Activated CD4-positive, CD25-positive, alpha-beta regulatory T cell treated with anti-CD3 and anti-CD28 coated beads, Interleukin-2, amount 50 U/mL, for 16 hours (primary cell): ENCODE results near the gene WDFY4.

ENCODE experiments used
- DNase-seq: peaks from one replicate; pipeline ENCODE4 v3.0.0-alpha.2; 2020; ENCODE audit warnings: low read depth, low spot score

Gene WDFY4

DNA sequence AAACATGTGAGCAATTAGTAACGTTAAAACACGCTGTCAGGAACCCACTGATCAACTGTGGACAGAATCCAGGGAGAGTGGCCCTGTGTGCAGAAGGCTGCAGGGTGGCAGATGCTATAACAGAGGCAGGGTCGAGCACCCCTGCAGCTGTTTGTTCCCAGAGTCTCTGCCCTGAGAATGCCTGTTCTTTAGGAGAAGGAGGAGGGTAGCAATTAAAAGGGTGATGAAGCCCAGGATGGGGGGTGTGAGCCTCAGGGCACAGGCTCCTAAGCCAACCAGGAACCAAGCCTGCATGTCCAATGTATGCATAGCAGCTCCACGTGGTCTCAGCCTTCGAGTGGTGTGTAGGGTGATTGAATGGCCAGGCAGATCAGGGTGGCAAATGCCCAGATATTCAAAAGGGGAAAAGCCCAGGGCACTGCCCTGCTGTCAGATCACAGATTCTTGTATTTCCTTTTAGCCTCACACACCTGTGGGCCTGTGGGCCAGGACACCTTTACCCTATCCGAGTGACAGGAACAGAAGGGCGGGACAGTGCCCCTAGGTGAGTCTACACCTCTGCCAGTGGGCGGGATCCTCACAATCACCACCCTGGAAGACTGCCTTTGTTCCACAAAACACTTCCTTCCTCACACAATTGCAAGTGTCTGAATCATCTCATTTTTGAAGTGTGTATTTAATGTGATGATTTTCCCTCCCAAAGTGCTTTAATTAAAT lies 7.3 kb downstream of the WDFY4 start:
- no peak for DNase-seq

DNA sequence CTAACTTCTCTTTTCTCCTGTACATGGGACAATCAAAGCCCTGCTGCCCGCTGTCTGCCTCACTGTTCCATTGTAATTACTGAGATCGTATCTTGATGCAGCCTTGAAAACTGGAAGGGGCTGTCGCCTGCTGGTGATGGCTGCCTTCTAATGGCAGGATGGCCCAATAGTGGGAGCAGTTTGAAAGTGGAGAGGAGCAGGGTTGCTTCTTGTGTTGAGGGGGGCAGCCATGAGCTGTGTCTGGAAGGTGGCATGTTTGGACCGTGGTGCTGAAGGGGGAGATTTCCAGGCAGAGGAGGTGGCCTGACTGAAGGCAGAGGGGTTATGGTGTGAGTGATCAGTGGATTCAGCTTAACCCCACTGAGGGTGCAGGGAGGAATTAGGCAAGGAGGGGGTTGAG lies 8.1 kb downstream of the WDFY4 start:
- no peak for DNase-seq

DNA sequence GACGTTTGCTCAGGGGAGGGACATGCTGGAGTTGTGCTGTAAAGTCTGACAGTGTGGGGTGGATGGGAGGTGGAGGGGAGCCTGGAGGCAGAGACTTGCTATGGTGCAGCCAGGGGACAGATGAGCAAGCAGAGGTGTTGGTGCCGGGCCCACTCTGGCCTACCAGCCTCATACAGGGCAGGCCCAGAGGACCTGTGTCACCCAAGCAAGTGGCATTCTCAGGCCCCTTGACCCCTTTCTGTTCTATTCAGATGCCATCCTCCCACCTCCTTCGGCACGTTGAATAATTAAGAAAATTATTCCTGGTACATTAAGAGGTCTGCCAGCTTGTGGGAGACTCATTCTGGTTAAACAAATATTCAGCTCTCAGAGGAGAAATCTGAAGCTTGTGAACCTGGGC lies 8.5 kb downstream of the WDFY4 start:
- DNase-seq, result no peak

DNA sequence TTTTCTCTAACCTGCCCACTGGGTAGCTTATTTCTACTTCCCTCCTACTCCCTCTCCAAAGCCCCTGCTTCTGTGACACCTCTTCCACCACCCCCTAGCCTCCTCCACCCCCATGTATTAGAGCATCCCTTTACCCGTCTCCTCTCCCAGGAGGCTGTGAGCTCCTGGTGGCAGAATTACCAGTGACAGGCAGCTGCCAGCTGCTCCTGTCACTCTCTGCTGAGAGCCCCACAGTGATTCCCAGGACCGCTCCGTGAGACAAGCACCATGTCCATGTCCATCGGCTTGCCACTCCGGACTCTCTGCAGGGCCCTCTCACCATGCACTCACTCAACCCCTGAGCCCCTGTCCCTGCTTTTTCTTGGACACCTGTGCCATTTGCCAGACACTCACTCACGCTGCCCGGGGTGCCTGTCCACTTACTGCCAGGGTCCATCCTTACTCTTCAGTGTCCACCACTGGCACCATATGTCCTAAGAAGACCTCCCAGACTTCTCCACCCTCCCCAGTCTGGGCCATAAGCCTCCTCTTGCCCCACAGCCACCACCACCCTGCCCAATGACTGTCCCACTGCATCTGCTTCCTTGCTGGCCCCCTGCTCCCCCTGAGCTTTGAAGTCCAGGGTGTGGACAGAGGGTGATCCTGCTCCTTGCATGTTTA lies 9.8 kb downstream of the WDFY4 start:
- DNase-seq, result no peak

DNA sequence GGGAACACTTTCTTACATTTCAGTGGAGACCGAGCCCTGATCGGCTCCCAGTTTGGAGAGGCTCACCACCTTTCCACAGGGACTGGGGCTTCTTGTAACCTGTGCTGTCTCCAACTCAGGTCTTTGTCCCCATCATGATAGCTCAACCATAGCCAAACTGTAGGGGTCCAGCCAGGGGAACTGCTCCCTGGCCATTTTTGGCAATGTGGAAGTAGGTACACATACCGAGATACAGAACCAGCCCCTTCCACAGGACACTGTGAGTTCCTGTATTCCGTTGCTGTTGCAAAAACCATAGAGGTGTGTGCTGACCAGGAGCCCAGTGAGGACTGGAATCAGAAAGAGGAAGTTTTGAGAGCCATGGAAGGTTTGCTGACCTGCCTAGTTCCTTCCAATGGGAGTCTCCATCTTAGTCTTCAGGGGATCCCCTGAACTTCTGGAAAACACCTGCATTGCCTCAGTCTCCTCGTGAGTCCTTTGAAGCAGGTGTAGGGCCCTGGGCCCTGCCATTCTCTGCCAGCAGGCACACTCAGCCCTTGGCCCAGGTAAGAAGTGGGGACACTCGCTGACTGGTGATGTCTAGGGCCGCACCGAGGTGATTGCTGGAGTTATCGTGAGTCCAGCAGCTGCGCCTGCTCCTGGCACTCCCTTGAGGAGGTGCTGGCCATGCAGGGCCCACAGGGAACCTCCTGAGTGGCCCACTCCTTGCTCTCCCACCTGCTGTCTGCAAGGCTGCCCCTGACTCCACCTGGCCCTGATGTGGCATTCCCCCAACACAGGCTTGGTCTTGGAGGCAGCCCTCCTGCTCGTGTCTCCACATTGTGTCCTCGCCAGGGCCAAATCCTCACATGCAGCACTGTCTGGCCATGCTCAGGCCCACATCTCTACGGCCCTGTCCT lies 11.2 kb downstream of the WDFY4 start:
- no peak for DNase-seq

DNA sequence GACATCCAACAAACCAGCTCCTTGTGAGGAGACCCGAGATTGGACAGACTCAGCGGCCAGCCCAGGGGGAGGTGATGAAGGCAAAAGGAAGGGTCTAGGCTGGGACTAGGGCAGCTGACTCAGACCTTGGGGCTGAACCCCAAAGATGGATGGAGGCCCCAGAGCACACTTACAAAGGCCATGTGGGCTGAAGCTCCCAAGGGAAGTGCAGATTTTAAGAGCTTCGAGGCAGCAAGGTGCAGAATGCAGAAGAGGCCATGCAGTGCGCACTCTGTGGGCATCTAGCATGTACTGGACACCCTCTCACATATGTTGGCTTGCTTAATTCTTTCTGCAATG lies 11.8 kb downstream of the WDFY4 start:
- no peak for DNase-seq

DNA sequence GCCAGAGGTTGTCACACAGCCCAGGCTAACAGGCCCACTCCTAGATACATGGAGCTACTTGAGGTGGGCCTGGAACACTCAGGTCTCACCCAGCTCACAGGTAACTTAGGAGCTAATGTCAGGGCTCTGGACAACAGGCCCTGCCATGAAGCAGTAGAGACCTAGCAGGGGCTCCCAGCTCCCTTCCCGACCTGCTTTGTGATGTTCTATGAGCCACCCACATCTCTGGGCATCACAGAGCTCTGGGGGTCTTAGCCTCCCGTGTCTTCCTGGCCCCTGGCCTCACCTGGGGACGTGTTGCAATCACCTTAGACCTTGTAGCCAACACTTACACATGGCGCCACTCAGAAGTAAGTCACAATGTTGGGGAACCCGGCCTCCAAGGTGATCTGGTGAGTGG lies 12.4 kb downstream of the WDFY4 start:
- DNase-seq, result no peak

DNA sequence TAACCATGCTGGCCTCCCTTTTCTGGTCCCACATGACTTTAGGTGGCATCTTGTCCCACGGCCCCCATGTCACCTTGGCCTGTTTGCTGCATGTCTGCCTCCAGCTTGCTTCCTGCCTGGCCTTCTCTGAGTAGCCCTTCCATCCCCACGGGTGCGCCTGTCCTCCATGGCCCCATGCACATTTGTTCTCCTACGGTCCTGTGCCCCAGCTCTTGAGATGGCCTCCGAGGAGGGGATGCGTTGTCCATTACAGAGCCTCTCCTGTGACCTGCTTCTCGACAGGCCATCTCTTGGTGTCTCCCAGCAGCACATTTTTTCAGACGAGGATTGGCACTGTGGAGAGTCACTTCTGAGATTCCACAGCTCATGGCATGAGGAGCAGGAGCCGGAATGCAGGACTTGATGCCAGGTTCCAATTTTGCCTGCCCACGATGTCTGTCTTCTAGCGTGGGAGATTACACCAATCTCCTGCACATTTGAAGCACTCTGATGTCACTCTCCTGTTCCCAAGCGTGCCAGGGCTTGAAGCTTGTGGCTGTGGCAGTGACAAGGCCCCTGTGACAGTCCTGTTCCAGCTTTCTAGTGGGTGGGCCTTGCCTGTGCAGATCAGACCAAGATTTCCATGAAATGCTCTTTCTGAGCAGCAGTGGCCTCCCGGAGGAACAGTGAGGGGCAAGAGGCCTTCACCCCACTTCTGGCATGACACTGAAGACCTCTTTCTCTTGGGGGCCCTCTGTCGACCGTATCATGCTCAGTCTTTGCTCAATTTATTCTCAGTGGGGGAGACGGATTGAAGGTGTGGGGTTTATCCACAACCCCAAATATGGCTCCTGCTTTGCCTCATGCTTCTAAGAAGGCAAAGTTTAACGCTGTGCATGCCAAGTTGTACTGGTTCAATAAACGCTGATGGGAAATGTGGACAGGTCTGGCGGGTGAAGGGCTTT lies 13.4 kb downstream of the WDFY4 start:
- DNase-seq, result no peak

DNA sequence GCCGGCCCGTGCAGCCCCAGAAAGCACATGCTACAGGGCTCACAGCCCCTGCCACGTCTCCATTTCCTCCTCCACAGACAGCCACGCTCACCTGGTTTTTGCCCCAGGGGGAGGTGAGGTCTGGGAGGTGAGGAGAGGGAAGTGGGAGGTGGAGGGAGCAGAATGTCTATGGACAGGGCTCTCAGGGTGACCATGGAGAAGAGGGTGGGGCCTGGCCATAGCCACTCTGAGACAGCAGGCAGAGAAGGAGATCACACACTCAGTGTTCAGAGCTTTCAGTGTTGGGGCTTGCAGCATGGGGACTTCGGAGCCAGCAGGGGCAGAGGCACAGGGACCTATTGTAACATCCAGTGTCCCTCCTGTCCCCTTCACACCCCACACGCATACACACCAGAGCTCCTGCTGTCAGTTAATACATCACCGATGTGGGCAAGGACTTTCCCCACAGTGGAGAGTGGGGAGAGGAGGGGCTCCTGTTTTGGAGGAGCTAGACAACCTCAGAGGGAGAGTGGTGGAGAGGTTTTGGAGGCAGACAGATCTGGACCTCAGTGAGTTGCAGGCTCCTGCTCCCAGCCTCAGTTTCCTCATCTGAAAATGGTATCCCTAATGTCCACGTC lies 14.4 kb downstream of the WDFY4 start:
- DNase-seq, result no peak

DNA sequence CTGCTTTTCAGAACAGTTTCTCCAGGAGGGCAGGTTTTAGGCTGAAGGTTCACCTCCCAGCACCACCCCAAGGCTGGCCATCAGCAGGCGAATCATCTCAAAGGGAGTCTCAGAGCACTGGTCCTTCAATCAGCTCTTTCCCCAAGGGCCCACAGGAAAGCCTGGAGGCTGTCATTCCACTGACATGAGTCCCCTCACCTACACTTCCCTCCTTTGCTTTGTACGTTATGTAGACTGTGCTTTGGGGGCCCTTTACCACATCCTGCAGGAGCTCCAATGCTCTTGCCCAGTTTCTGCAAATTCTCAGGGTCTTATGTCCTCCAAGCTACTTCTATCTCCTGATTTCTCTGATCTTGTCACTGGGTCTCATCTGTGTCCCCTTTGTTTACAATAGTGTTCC lies 15.4 kb downstream of the WDFY4 start:
- no peak for DNase-seq

DNA sequence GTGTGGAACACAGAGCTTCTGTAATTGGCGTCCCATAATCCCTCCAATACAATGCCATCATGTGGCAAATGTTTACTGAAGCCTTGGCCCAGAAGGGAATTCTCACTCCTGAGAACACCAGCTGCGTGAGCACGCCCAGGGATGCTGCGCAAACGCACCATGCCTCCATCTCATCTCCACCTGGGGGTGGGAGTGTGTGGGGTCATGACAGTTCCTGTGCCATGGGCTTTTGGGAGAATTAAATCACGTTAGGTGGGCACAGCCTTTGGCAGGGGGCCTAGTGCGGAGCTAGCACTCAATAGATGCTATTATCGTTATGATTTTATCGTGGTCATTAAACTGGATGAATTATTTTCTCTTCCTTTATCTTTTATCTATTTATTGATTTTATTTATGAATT lies 15.8 kb downstream of the WDFY4 start:
- DNase-seq, result no peak

DNA sequence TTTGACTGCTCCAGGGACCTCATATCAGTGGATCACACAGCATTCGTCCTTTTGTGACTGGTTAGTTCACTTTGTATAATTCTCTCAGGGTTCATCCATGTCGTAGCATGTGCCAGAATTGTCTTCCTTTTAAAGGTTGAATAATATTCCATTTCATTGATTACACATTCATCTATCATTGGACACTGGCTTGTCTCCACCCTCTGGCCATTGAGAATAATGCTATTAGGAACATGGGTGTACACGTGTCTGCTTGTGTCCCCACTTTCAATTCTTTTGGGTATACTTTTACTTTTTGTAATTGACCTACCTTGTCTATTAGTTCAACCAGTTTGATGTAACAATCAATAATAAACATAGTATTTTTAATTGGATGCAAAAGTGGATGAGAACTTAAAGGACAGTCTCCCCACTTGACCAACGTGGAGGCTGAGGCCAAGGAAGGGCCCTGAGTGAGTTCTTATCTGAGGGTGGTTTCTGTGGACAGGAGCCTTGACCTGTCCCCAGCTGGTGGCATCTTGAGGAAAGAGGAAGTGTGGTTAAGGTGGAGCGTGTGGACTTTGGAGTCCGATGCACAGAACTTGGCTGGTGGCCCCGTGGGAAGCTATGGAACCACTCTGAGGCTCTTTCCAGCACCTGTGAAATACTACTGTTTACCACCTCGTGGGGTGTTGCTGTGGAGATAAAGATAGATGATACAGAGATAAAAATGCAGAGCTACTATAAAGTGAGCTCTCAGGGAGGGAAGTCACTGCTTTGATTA lies 16.6 kb downstream of the WDFY4 start:
- no peak for DNase-seq

DNA sequence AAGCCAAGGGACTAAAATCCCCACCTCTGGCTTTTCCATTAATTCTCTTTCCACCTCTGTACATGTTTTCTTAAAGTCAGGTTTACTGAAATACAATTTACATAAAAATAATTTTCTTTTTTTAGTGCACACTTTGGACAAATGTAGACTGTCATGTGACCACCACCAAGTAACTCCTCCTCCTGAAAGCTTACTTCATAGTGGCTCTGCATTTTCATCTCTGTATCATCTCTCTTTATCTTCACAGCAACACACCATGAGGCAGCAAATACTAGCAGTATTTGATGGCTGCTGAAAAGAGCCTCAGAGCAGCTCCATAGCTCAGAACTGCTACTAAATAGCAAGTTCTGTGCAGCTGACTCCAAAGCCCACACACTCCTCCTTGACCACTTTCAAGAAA lies 17.3 kb downstream of the WDFY4 start:
- no peak for DNase-seq

DNA sequence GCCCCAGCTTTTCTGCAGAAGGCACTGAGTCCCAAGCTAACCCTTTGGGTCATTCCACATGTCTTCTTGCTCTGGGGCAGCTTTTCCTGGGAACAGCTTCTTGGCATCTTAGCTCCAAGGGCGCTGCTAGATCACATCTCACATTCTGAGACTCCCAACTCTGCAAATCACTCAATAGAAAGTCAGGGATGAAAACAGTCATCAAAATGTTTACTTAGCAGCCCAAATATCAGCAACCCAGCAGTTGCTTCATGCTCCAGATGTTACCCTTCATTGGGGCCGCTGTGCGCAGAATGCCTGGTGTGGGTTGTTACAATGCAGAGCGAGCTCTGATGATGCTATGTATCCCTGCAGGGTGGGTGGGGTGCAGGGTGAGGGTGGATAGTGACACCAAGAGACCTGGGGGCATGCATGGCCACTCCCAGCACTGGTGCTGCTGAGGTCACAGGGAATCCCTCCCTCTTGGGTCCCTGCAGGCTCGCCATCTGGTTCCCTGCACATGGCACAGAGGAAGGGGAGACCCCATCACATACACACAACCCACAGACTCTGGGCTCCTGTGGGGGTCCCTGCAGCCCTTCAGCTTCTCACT lies 19.0 kb downstream of the WDFY4 start:
- DNase-seq, result no peak

DNA sequence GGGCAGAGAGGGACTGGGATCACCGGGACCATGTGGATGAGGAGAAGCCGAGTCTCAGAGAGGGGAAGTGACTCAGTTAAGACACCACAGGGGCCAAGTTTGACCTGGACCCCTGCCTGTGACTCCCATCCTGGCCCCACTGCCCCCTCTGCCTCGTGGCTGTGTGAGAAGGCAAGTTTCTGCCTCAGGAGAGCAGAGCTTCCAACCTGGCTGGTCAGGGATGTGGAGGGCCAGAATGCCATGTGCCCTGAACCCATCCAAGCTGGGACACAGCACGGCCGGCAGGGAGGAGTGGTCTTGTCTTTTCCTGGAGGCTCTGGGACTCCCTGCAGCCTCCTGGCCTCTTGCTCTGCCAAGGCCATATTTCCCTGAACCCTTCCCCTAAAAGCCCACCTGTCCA lies 19.5 kb downstream of the WDFY4 start:
- DNase-seq, result no peak

DNA sequence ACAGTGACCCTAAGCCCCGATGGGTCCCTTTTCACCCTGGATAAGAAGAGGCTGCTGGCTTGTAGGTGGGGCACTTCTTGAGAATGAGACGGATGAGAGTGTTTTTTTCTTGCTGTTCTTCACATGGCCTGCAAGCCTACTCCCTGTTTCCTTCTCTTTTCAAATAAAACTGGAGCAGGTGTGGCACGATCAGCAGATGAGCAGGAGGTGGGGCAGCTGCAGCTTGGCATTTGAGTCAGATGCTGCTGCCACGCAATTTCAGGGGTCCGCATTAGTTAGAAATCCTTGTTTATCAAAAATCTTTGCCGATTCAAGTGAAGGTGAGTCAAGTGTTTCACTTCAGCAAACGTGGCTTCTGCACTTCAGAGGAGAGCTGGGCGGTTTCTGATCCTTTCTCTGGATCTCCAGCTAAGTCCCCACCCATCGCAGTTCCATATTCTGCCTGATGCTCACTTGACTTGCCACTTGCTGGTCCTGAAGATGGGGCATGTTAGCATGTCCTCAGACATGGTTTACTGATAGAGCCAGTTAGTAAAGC lies 20.8 kb downstream of the WDFY4 start:
- no peak for DNase-seq

DNA sequence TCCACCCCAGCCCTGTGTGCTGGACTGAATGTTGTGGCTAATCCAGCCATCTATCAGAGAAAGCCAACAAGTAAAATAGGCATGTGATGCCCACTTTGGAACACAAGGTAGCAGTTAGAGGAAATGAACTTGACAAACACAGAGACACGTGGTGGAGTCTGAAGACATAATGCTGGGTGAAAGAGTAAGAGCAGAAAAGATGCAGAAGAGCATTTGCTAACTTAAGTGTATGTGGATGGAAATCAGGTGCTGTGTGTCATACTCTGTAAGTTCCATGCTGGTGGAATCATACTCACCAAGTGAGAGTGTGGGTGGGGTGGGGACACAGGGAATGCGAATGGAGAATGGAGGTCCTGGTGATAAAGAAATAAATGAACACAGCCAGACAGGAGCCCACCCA lies 22.8 kb downstream of the WDFY4 start:
- DNase-seq, result no peak

DNA sequence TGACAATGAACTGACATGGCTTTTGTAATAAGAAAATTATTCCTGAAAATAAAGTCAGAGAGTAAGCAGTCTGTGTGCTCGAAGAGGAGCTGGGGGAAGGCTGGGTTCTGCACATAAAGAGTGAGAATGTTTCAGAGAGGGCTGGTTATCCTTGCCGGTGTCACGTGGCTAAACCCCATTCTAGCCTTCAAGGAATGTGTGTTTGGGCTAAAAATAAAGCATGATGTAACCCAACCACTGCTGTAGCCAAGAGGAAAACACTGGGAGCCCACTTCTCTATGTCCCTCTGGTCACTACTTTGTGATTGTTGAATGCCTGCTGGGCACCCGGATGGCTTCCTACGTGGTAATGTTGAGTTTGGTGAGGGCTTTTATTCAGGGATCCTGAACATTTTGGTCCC lies 23.5 kb downstream of the WDFY4 start:
- no peak for DNase-seq

DNA sequence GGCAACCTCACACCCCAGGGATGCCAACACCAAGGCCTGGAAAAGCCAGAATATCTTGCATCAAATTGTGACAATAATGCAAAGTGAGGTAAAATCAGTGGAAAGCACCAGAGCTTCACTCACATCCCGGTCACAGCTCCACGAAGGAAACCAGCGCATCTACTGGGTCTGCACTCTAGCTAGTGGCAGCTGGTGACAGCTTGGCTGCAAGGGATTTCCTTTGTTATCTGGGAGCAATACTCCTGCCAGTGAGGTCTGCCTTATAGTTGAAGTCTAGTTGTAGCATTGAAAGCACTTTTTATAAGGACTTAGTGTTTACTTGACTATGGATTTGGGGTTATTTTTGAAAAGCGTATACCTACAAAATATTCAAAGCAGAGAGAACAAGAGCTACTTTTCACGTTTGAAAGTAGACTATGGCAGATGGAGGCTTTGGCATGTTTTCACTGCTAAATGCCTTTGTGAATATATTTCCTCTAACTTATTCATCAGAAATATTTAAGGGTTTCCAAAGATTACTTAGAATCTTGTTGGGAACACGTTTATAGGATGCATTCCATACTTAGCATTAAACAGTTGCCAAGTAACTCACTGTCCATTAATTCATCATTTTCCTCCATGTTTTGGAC lies 26.1 kb downstream of the WDFY4 start:
- no peak for DNase-seq
